Fibroblast of lung (primary cell): Measurements from ENCODE around the gene KCTD16. TPM values are rescaled to one million over a fixed set of nuclear protein-coding genes. Genes with fewer than 3 reads are reported as not detected.

Source experiments
- DNase-seq, 2 donors: peaks; one replicate each; pipeline versions ENCODE4 v3.0.0 to v3.0.0-alpha.2; 2010; ENCODE audit warnings: low read depth in 2 of 2
- H2AFZ ChIP-seq: 2 replicates; pipeline ENCODE4 v1.5.1; 2012; ENCODE audit warnings: low read length, control low read depth, inconsistent platforms
- H3K27ac ChIP-seq: 2 replicates; pipeline ENCODE4 v1.5.1; 2011; ENCODE audit warnings: low read length, control low read depth; ENCODE audit not compliant: insufficient read depth
- H3K27me3 ChIP-seq: 2 replicates; pipeline ENCODE4 v1.5.1; 2011; ENCODE audit warnings: mild to moderate bottlenecking, low read length; ENCODE audit not compliant: control insufficient read depth, insufficient read depth
- H3K36me3 ChIP-seq: 2 replicates; pipeline ENCODE4 v1.5.1; 2011; ENCODE audit warnings: low read length; ENCODE audit not compliant: control insufficient read depth, insufficient read depth
- H3K4me1 ChIP-seq: 2 replicates; pipeline ENCODE4 v1.5.1; 2011; ENCODE audit warnings: low read length; ENCODE audit not compliant: control insufficient read depth, insufficient read depth; ENCODE audit errors: extremely low read depth
- H3K4me2 ChIP-seq: 2 replicates; pipeline ENCODE4 v1.5.1; 2011; ENCODE audit warnings: low read length, control low read depth; ENCODE audit not compliant: insufficient read depth; ENCODE audit errors: extremely low read depth
- H3K4me3 ChIP-seq, 4 experiments: fragments of 200-600 bp in 1 of 4; sonication (generic) in 1 of 4; replicated peaks in 1 of 4; 2 replicates each; pipeline ENCODE4 v1.5.1; 2011 to 2016; ENCODE audit warnings: low read length in 4 of 4, low read depth in 3 of 4, mild to moderate bottlenecking in 3 of 4, control low read depth in 2 of 4, inconsistent platforms in 1 of 4, mixed read lengths in 1 of 4; ENCODE audit not compliant: insufficient read depth in 1 of 4; ENCODE audit errors: control extremely low read depth in 1 of 4
- H3K79me2 ChIP-seq: 2 replicates; pipeline ENCODE4 v1.5.1; 2012; ENCODE audit warnings: mild to moderate bottlenecking, low read length, inconsistent platforms; ENCODE audit not compliant: control insufficient read depth, insufficient read depth
- H3K9ac ChIP-seq: 2 replicates; pipeline ENCODE4 v1.5.1; 2011; ENCODE audit warnings: mild to moderate bottlenecking, low read length, control low read depth; ENCODE audit not compliant: insufficient read depth
- H3K9me3 ChIP-seq: 2 replicates; pipeline ENCODE4 v1.5.1; 2012; ENCODE audit warnings: low read depth, low read length; ENCODE audit not compliant: control insufficient read depth, insufficient read depth
- H4K20me1 ChIP-seq: 2 replicates; pipeline ENCODE4 v1.5.1; 2011; ENCODE audit warnings: low read length; ENCODE audit not compliant: control insufficient read depth, insufficient read depth; ENCODE audit errors: extremely low read depth
- EZH2 ChIP-seq: IDR thresholded peaks from 2 replicates; pipeline ENCODE4 v1.5.1; 2012; ENCODE audit warnings: low read length, control low read depth, mild to moderate bottlenecking; ENCODE audit errors: missing control alignments
- polyA plus RNA-seq, 2 donors: library from polyadenylated mRNA; depleted of rRNA in 1 of 2; stranded (reverse) in 1 of 2; unstranded in 1 of 2; fragments of >200 nt; gene quantifications; 2 replicates each; pipeline ENCODE4 v1.2.1, GENCODE V29; 2011 to 2012; ENCODE audit warnings: missing spikeins in 1 of 2
- total RNA-seq: library from RNA; depleted of rRNA; stranded (reverse); fragments of >200 nt; gene quantifications from 2 replicates; pipeline ENCODE4 v1.2.1, GENCODE V29; 2014
- TF ChIP-seq, protein P1 (sequence below), 2 donors: IDR thresholded peaks in 1 of 2; conservative IDR thresholded peaks in 1 of 2; 1 replicate in 1 of 2; 2 replicates in 1 of 2; pipeline ENCODE4 v1.5.1; 2011 to 2012; ENCODE audit warnings: low read length in 2 of 2, control low read depth in 1 of 2, inconsistent platforms in 1 of 2, low read depth in 1 of 2, mild to moderate bottlenecking in 1 of 2

The KCTD16 gene
- total and polyA plus RNA-seq, 2 donors (not counting 1 experiment from before 2014, with no cell fraction given): 0.32 to 1.2 TPM

DNA sequence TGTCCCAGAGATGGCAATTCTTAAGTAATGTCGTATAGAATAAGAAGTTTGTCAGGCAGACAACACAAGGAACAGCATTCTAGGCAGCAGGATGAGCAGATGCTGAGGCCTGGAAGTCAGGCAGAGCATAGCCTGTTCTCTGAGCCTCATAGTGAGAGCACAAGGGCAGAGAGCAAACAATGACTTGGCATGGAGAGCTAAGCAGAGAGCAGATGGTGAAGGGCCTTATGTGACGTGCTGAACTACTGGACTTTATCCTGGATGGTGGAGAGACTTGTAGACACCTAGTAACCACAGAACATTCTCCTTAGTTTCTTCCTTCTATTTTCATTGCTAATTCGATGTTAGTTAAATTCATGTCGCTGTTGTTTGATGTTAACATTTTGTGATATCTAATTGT lies 60.1 kb downstream of the KCTD16 start:
- no peaks in the 10 kb centered on the region for H3K79me2 ChIP-seq
- no peak overlapping the region for H3K27ac ChIP-seq
- no peak overlapping the region for H3K9ac ChIP-seq
- TF ChIP-seq EZH2: no peak
- TF ChIP-seq, protein P1, sequence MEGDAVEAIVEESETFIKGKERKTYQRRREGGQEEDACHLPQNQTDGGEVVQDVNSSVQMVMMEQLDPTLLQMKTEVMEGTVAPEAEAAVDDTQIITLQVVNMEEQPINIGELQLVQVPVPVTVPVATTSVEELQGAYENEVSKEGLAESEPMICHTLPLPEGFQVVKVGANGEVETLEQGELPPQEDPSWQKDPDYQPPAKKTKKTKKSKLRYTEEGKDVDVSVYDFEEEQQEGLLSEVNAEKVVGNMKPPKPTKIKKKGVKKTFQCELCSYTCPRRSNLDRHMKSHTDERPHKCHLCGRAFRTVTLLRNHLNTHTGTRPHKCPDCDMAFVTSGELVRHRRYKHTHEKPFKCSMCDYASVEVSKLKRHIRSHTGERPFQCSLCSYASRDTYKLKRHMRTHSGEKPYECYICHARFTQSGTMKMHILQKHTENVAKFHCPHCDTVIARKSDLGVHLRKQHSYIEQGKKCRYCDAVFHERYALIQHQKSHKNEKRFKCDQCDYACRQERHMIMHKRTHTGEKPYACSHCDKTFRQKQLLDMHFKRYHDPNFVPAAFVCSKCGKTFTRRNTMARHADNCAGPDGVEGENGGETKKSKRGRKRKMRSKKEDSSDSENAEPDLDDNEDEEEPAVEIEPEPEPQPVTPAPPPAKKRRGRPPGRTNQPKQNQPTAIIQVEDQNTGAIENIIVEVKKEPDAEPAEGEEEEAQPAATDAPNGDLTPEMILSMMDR (conservative IDR thresholded peaks at IDR 0.05 in 1 of 2, IDR thresholded peaks at IDR 0.05 in 1 of 2; ENCODE audit: low read depth in 1 of 2, low read length in 2 of 2): no peak
- no peaks in the 10 kb centered on the region for H4K20me1 ChIP-seq
- no peaks in the 10 kb centered on the region for H3K4me1 ChIP-seq
- no peaks in the 10 kb centered on the region for H3K27me3 ChIP-seq
- no peaks in the 10 kb centered on the region for H3K9me3 ChIP-seq
- DNase-seq: no peak
- no peak overlapping the region for H2AFZ ChIP-seq
- H3K36me3 ChIP-seq: no peaks in the 10 kb centered on the region
- no peak overlapping the region for H3K4me3 ChIP-seq
- no peak overlapping the region for H3K4me2 ChIP-seq

DNA sequence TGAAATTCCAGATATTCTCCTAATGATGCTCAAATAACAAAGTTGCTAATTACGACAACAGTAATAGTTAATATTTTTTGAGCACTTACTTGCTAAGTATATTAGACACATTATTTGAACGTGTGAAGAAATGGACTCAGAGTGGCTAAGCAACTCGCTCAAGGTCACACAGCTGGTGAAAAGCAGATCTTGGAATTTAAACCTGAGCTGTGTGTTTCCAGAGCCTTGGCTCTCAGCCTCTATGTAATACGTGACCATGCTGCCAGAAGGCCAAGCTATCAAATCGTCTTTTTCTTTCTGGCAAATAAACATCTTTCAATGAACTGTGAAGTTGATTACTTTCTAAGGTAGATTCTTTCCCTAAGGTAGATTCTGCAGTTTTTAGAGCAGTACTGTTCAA lies 61.6 kb downstream of the KCTD16 start:
- Histone ChIP-seq H4K20me1 (no peaks in the 10 kb centered on the region), H3K27ac (no peak overlapping the region), H3K27me3 (no peaks in the 10 kb centered on the region)

DNA sequence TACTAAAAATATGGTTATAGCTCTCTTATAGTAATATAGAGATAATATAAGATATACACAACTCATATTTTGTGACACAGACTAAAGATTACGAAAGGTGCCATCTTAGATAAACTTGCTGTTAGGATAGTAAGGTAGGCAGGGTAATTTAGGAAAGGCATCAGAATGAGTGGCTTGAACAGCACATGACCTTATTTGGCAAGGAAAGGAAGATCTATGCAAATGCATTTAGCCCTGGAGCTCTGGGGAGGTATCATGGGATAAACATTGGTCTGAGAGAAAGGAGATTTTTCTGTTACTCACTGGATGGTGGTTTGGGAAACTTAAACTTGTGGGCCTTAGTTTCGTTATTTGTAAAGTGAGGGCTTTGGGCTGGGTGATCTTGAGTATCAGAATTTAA lies 65.8 kb downstream of the KCTD16 start:
- H3K4me3 ChIP-seq: no peak overlapping the region
- peak in 1 of 2 donors; percentile 1 for DNase-seq
- no peak overlapping the region for H3K4me2 ChIP-seq
- TF ChIP-seq, protein P1 (conservative IDR thresholded peaks at IDR 0.05 in 1 of 2, IDR thresholded peaks at IDR 0.05 in 1 of 2; ENCODE audit: low read depth in 1 of 2, low read length in 2 of 2): no peak
- TF ChIP-seq EZH2: no peak
- H2AFZ ChIP-seq: no peak overlapping the region
- H3K36me3 ChIP-seq: no peaks in the 10 kb centered on the region
- H4K20me1 ChIP-seq: no peaks in the 10 kb centered on the region
- H3K27ac ChIP-seq: no peak overlapping the region
- no peak overlapping the region for H3K9ac ChIP-seq
- no peaks in the 10 kb centered on the region for H3K4me1 ChIP-seq
- no peaks in the 10 kb centered on the region for H3K9me3 ChIP-seq
- H3K27me3 ChIP-seq: no peaks in the 10 kb centered on the region
- H3K79me2 ChIP-seq: no peaks in the 10 kb centered on the region

More for the DNA sequence above, 61.6 kb downstream of the KCTD16 start:
- Histone ChIP-seq H3K4me2 (no peak overlapping the region), H3K9ac (no peak overlapping the region), H2AFZ (no peak overlapping the region), H3K9me3 (no peaks in the 10 kb centered on the region), H3K4me3 (no peak overlapping the region), H3K36me3 (no peaks in the 10 kb centered on the region), H3K79me2 (no peaks in the 10 kb centered on the region), H3K4me1 (no peaks in the 10 kb centered on the region)
- no peak for DNase-seq
- TF ChIP-seq, protein P1 (conservative IDR thresholded peaks at IDR 0.05 in 1 of 2, IDR thresholded peaks at IDR 0.05 in 1 of 2; ENCODE audit: low read depth in 1 of 2, low read length in 2 of 2): no peak
- no peak for TF ChIP-seq EZH2
